Peyer's patch (tissue), 4 donors: ENCODE data around the gene HS6ST1. TPM values are rescaled to one million over a fixed set of nuclear protein-coding genes. Genes with fewer than 3 reads are reported as not detected.

ENCODE experiments used
- DNase-seq, 3 donors: peaks; one replicate each; pipeline ENCODE4 v3.0.0-alpha.2; 2017 to 2019
- H3K27ac ChIP-seq, 4 donors: fragments of 200-600 bp; sonication (generic); one replicate each; pipeline ENCODE4 v1.5.1; 2016 to 2019
- H3K27me3 ChIP-seq, 2 donors: fragments of 200-600 bp; sonication (generic); one replicate each; pipeline ENCODE4 v1.5.1; 2019
- H3K36me3 ChIP-seq, 3 donors: fragments of 200-600 bp; sonication (generic); one replicate each; pipeline ENCODE4 v1.5.1; 2016 to 2019
- H3K4me1 ChIP-seq, 4 donors: fragments of 200-600 bp; sonication (generic); one replicate each; pipeline ENCODE4 v1.5.1; 2016 to 2019
- H3K4me3 ChIP-seq, 4 donors: fragments of 200-600 bp; sonication (generic); 1 replicate in 3 of 4; 2 replicates in 1 of 4; pipeline ENCODE4 v1.5.1; 2016 to 2019; ENCODE audit warnings: mild to moderate bottlenecking in 1 of 4
- H3K9me3 ChIP-seq, 4 donors: fragments of 200-600 bp; sonication (generic); one replicate each; pipeline ENCODE4 v1.5.1; 2016 to 2019; ENCODE audit warnings: mild to moderate bottlenecking in 1 of 4
- POLR2A ChIP-seq, 2 donors: fragments of 450-650 bp; IDR thresholded peaks; one replicate each; pipeline ENCODE4 v1.5.1; 2017; ENCODE audit warnings: antibody characterized with exemption in 2 of 2, mild to moderate bottlenecking in 2 of 2, moderate library complexity in 2 of 2
- total RNA-seq, 4 donors: library from RNA; depleted of rRNA; stranded (reverse); fragments of >200 nt; gene quantifications; one replicate each; pipeline ENCODE4 v1.1.0, GENCODE V29; 2016
- TF ChIP-seq, protein P1 (sequence below), 6 experiments: fragments of 450-650 bp in 4 of 6; fragments of 200-600 bp in 2 of 6; sonication (generic) in 1 of 6; IDR thresholded peaks; one replicate each; pipeline ENCODE4 v1.5.1; 2017 to 2019; ENCODE audit warnings: antibody characterized with exemption in 6 of 6, mild to moderate bottlenecking in 3 of 6, moderate library complexity in 1 of 6

HS6ST1 gene
- total RNA-seq, 4 donors from 2014 or later: 16.5 to 52.0 (median 40.2) TPM

DNA sequence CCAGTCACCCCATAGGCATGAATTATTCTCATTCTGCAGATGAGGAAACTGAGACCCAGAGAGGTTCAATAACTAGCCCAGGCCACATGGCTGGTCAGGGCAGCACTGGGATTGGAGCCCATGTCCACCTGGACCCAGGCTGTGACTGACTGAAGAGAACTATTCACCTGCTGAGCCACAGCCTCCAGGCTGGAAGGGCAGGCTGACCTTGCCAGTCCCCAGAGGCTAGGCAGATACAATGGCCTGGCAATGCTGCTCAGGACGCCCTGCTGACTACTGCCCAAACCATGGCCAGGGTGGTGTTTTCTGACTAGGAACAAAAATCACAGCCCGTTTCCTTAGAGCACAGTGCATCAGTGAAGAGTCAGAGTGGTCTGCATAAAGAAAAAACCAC lies 36.8 kb downstream of the HS6ST1 start:
- peaks cover 0 to 6% (median 0%) of the 10 kb centered on the region in 3 donors for H3K36me3 ChIP-seq
- H3K27ac ChIP-seq: no peak overlapping the region
- DNase-seq: peak in 1 of 3 donors; percentile 27
- H3K27me3 ChIP-seq: no peaks in the 10 kb centered on the region
- TF ChIP-seq POLR2A (IDR thresholded peaks at IDR 0.05): no peak
- TF ChIP-seq, protein P1, sequence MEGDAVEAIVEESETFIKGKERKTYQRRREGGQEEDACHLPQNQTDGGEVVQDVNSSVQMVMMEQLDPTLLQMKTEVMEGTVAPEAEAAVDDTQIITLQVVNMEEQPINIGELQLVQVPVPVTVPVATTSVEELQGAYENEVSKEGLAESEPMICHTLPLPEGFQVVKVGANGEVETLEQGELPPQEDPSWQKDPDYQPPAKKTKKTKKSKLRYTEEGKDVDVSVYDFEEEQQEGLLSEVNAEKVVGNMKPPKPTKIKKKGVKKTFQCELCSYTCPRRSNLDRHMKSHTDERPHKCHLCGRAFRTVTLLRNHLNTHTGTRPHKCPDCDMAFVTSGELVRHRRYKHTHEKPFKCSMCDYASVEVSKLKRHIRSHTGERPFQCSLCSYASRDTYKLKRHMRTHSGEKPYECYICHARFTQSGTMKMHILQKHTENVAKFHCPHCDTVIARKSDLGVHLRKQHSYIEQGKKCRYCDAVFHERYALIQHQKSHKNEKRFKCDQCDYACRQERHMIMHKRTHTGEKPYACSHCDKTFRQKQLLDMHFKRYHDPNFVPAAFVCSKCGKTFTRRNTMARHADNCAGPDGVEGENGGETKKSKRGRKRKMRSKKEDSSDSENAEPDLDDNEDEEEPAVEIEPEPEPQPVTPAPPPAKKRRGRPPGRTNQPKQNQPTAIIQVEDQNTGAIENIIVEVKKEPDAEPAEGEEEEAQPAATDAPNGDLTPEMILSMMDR (IDR thresholded peaks at IDR 0.05): no peak
- no peak overlapping the region for H3K4me3 ChIP-seq
- H3K4me1 ChIP-seq: peaks cover 0 to 50% (median 0%) of the 10 kb centered on the region in 4 donors
- no peaks in the 10 kb centered on the region for H3K9me3 ChIP-seq

DNA sequence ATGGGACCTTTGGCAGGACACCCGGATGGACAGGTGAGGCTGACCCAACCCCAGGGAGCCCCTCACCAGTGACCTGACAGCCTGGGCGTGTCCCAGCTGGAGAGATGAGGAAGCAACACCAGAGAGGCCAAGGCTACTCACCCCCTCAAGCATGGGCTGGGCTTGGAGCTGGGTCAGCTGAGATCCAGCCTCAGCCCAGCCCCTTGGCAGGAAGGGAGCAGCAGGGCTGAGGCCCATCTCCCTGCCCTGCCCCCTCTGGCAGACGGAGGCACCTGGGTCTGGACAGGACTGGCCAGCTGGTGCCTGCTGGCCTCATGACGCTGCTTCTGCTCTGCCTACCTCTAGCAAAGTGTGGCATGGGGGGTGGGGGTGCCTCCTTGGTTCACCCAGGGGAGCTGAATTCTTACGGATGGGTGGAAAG lies 37.8 kb downstream of the HS6ST1 start:
- peak overlapping the region in 2 of 4 donors; percentile 11 to 19 for H3K27ac ChIP-seq
- no peaks in the 10 kb centered on the region for H3K27me3 ChIP-seq
- H3K4me3 ChIP-seq: no peak overlapping the region
- H3K36me3 ChIP-seq: peaks cover 0 to 3% (median 0%) of the 10 kb centered on the region in 3 donors
- no peaks in the 10 kb centered on the region for H3K9me3 ChIP-seq
- TF ChIP-seq POLR2A (IDR thresholded peaks at IDR 0.05): no peak
- TF ChIP-seq, protein P1 (IDR thresholded peaks at IDR 0.05): no peak
- DNase-seq: peak in 1 of 3 donors; percentile 48
- peaks cover 0 to 50% (median 0%) of the 10 kb centered on the region in 4 donors for H3K4me1 ChIP-seq

DNA sequence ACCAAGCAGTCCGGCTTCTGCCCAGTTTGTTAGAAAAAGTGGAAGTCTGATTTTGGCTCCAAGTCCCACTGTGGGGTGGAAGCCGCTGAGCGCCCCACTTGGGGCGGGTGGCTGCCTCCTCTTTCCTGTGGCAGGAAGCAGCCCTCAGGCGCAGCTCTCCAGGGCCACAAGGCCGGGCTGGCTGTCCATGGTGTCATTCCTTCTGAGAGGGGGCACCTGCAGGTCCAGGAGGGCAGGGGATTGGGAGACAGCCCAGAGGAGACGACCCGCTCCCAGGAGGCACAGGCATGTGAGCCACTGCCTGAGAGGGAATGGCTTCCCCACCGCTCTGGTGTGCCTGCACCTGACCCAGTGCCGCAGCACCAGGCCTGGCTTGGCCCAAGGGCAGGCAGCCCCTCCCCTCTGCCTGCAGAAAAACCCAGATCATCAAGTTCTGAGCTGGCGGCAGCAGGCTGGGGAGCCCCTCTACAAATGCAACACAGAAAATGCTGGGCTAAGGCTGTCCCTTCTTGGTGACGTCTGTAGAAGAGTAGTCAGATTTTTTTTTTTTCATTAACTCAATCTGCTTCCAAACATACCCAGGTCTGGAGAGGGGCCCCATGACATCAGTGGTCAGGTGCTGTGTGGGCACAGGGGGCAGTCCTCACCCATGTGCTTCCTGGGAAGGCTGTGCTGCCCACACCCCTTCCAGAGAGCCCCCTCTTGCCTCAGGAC lies 38.4 kb downstream of the HS6ST1 start:
- H3K9me3 ChIP-seq: no peaks in the 10 kb centered on the region
- peak overlapping the region in 2 of 4 donors; percentile 11 to 19 for H3K27ac ChIP-seq
- peaks cover 0 to 50% (median 0%) of the 10 kb centered on the region in 4 donors for H3K4me1 ChIP-seq
- peaks cover 0 to 6% (median 0%) of the 10 kb centered on the region in 3 donors for H3K36me3 ChIP-seq
- TF ChIP-seq, protein P1 (IDR thresholded peaks at IDR 0.05): no peak
- no peak for TF ChIP-seq POLR2A (IDR thresholded peaks at IDR 0.05)
- DNase-seq: peak in 2 of 3 donors; percentile 47 to 49
- no peaks in the 10 kb centered on the region for H3K27me3 ChIP-seq
- no peak overlapping the region for H3K4me3 ChIP-seq

DNA sequence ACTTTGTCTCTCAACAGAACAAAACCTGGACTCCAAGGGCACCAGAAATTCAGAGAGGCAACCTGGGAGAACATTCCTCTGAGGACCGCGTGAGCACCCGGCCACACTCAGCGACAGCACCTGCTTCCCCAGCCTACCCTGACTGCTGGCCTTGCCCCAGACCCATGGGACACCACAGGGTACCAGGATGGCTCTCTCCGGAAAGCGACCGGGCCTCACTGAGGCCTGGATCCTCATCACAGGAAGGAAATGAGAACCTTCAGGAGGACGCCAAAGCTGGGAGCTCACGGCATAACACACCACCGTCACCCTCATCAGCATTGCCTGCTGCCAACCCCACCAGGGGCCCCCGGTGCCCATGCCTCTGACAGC lies 38.9 kb downstream of the HS6ST1 start:
- no peak overlapping the region for H3K4me3 ChIP-seq
- H3K4me1 ChIP-seq: peaks cover 0 to 50% (median 0%) of the 10 kb centered on the region in 4 donors
- peak in 1 of 3 donors; percentile 38 for DNase-seq
- H3K27me3 ChIP-seq: no peaks in the 10 kb centered on the region
- peaks cover 0 to 6% (median 0%) of the 10 kb centered on the region in 3 donors for H3K36me3 ChIP-seq
- no peaks in the 10 kb centered on the region for H3K9me3 ChIP-seq
- no peak overlapping the region for H3K27ac ChIP-seq
- TF ChIP-seq, protein P1 (IDR thresholded peaks at IDR 0.05): no peak
- no peak for TF ChIP-seq POLR2A (IDR thresholded peaks at IDR 0.05)

DNA sequence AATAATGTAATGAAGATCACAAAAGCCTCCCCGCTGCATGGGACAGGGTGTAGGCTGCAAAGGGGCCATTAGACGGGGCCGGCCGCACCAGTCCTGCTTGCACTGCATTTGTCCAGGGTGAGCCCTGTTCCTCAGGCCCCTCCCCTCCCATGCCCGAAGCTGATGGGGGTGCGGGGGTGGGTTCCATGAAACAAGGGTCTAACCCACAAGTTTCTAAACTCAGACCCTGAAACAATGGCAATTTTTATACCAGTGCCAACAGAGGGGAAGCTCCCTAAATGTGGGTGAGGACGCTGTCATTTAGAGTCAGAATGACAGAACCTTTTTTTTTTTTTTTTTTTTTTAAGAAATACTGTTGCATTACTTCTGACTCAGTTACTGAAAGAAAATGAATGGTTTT lies 39.7 kb downstream of the HS6ST1 start:
- Histone ChIP-seq H3K27ac (no peak overlapping the region), H3K4me3 (no peak overlapping the region), H3K36me3 (peaks cover 0 to 6% (median 0%) of the 10 kb centered on the region in 3 donors), H3K27me3 (no peaks in the 10 kb centered on the region), H3K9me3 (no peaks in the 10 kb centered on the region), H3K4me1 (peaks cover 0 to 50% (median 0%) of the 10 kb centered on the region in 4 donors)
- TF ChIP-seq, protein P1 (IDR thresholded peaks at IDR 0.05): no peak
- peak in 1 of 3 donors; percentile 41 for DNase-seq
